Activated T-cell treated with anti-CD3 and anti-CD28 coated beads, Interleukin-2, amount 50 U/mL, for 72 hours (primary cell): Measurements from ENCODE around the gene BLOC1S4. TPM values are rescaled to one million over a fixed set of nuclear protein-coding genes. Genes with fewer than 3 reads are reported as not detected.

Source experiments
- ATAC-seq, 2 donors: fragments of 150-1000 bp; cut with Tn5 transposase; replicated peaks in 1 of 2; 2 replicates each; pipeline ENCODE4 v1.10.0; 2021; ENCODE audit warnings: moderate library complexity in 2 of 2, mild to moderate bottlenecking in 1 of 2
- DNase-seq, 2 donors: peaks; one replicate each; pipeline ENCODE4 v3.0.0; 2021 to 2022; ENCODE audit warnings: mixed read lengths in 1 of 2
- H3K27ac Mint-ChIP-seq: one replicate; pipeline ENCODE4 v1.8.0; 2022; ENCODE audit warnings: mild to moderate bottlenecking, moderate library complexity, mixed read lengths
- H3K27me3 Mint-ChIP-seq: one replicate; pipeline ENCODE4 v1.8.0; 2022; ENCODE audit warnings: low read depth, mixed read lengths
- H3K36me3 Mint-ChIP-seq, 2 donors: one replicate each; pipeline ENCODE4 v1.8.0; 2022; ENCODE audit warnings: mixed read lengths in 2 of 2, mild to moderate bottlenecking in 1 of 2; ENCODE audit not compliant: insufficient read depth in 2 of 2
- H3K4me1 Mint-ChIP-seq: one replicate; pipeline ENCODE4 v1.8.0; 2022; ENCODE audit warnings: low read depth, mixed read lengths
- H3K4me3 Mint-ChIP-seq, 2 donors: one replicate each; pipeline ENCODE4 v1.8.0; 2022; ENCODE audit warnings: mild to moderate bottlenecking in 2 of 2, mixed read lengths in 2 of 2, moderate library complexity in 2 of 2
- H3K9me3 Mint-ChIP-seq, 2 donors: one replicate each; pipeline ENCODE4 v1.8.0; 2022; ENCODE audit warnings: mixed read lengths in 2 of 2
- total RNA-seq, 2 donors: library from RNA; stranded (reverse); gene quantifications; one replicate each; pipeline ENCODE4 v1.2.3, GENCODE V29; 2022

BLOC1S4 gene
- total RNA-seq, 2 donors from 2014 or later: 14.1 to 14.6 TPM

DNA sequence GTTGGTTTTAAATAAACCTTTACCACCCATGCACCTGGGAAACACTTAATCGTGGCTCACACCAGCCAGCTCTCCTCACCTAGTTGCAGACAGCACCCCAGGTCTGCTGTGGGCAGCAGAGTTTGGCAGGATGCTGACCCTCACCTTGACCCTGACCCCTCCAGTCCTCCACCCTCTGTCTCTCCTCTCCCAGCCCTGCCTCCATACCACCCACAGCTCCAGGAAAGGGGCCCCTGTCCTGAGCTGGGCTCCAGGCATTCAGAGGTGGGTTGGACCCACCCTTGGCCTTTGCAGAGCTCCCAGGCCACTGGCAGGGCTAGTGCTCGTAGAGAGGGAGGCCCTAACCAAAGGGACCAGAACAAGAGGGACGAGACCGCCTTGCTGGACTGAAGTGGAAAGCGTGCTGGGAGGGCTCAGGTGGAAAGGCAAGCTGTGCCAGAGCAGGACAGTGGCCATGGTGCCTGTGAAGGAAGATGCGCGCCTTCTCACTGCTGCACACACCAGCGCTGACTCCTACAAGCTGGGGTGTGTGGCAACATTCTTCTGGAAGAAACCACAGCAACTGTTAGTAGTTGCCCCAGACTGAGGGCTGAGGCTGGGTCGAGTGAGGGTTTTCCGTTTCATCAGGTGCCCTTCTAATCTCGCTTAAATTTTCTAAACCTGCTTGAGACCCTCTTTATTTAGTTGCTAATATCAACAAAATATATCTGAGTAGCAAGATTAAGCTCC is 32.9 kb upstream of the BLOC1S4 start:
- Mint-ChIP-seq H3K4me3 (no peak overlapping the region), H3K9me3 (peaks cover 0 to 3% of the 10 kb centered on the region in 2 donors), H3K27ac (no peak overlapping the region), H3K36me3 (peaks cover 0 to 15% of the 10 kb centered on the region in 2 donors), H3K27me3 (peaks cover 2% of the 10 kb centered on the region), H3K4me1 (peaks cover 44% of the 10 kb centered on the region)
- DNase-seq (no peak), ATAC-seq (no peak)

DNA sequence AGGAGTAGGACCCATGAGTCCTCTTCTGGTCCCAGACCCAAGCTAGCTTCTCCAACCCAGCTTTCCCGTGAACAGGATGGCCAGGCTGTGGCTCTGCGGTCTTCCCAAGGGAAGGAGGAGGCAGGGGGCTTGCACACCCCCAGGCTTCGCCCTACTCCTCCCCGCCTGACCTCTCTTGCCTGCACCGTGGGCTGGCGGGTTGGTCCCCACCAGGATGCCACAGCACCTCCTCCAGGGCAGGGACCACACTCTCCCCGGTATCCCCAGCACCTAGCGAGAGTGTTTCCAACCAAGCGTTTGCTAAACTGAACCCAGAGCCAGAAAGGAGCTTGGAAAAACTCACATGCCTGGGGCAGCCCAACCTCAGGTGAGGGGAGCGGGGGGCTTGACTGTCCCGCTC is 31.3 kb upstream of the BLOC1S4 start:
- no peaks in the 10 kb centered on the region for H3K9me3 Mint-ChIP-seq
- ATAC-seq: no peak
- H3K4me1 Mint-ChIP-seq: peaks cover 54% of the 10 kb centered on the region
- peaks cover 5% of the 10 kb centered on the region for H3K27me3 Mint-ChIP-seq
- DNase-seq: no peak
- H3K36me3 Mint-ChIP-seq: peaks cover 0 to 8% of the 10 kb centered on the region in 2 donors
- H3K27ac Mint-ChIP-seq: no peak overlapping the region
- H3K4me3 Mint-ChIP-seq: no peak overlapping the region

DNA sequence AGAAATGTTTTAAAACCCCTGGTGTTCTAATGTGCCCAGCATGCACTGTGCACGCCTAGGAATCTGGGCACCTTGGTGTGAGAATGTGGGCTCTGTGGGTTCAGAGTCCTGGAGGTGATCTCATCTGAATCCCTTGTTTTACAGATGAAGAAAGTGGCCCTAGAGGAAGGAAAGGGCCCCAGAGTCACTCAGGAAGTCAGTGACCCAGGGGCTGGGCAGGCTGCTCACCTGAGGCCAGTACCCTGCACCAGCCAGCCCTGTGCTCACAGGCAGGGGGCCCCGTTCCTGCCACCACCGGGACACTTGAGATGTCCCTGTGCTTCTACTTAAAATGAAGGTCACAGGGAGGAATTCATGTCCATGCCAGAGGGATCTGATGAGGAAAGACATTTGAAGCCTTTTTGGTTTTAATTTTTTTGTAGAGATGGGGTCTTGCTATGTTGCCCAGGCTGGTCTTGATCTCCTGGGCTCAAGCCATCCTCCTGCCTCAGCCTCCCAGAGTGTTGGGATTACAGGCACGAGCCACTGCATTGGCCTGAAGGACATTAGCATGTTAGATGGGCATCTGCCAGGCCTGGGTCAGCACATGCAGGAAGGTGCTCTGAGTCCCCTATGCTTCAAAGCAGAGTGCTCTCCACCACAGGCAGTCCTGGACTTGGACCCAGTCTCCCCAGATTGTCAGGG is 29.7 kb upstream of the BLOC1S4 start:
- Mint-ChIP-seq H3K27ac (no peak overlapping the region), H3K4me1 (peaks cover 57% of the 10 kb centered on the region), H3K4me3 (no peak overlapping the region)

DNA sequence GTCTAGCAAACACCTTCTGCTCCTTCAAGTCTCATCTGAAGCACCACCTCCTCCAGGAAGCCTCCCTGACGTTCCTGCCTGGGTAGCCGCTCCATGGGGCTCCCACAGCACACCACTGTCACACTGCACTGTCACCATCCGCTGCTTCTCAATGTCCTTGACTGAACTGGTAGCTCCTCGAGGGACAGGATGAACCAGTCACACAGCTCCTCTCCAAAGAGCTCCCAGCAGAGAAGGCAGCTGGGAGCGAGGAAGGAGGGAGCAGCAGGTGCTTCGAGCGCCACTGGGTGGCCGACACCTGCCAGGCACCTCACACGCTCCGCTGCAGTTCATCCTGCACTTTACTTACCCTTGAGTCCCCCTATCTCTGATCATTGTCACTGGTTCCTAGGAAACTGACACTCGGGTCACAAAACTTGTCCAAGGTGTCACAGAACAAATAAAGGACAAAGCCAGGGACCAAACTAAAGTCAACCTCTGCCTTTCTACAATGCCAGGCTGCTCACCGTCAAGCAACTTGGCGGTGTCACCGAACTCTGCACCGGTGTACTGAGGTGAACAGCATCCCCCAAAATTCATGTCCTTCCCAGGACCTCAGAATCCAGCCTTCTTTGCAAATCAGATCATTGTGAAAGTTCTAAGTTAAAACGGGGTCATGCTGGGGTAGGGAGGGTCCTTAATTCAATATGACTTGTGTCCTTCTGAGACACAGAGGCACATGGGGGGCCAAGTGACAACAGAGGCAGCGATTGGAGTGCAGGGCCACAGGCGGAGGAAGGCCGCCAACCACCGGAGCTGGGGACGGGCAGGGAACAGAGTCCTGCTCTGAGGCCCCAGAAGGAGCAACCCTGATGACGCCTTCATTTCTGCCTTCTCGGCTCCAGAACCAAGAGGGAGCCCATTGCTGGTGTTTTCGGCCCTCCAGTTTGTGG is 27.8 kb upstream of the BLOC1S4 start:
- Mint-ChIP-seq H3K27me3 (peaks cover 5% of the 10 kb centered on the region), H3K36me3 (no peaks in the 10 kb centered on the region), H3K4me1 (peaks cover 64% of the 10 kb centered on the region), H3K27ac (no peak overlapping the region), H3K4me3 (peak overlapping the region; percentile 75 to 91), H3K9me3 (no peaks in the 10 kb centered on the region)
- no peak for ATAC-seq
- DNase-seq: no peak

More for the DNA sequence above, 29.7 kb upstream of the BLOC1S4 start:
- H3K36me3 Mint-ChIP-seq: no peaks in the 10 kb centered on the region
- ATAC-seq (no peak), DNase-seq (no peak)
- H3K9me3 Mint-ChIP-seq: no peaks in the 10 kb centered on the region
- H3K27me3 Mint-ChIP-seq: peaks cover 5% of the 10 kb centered on the region

DNA sequence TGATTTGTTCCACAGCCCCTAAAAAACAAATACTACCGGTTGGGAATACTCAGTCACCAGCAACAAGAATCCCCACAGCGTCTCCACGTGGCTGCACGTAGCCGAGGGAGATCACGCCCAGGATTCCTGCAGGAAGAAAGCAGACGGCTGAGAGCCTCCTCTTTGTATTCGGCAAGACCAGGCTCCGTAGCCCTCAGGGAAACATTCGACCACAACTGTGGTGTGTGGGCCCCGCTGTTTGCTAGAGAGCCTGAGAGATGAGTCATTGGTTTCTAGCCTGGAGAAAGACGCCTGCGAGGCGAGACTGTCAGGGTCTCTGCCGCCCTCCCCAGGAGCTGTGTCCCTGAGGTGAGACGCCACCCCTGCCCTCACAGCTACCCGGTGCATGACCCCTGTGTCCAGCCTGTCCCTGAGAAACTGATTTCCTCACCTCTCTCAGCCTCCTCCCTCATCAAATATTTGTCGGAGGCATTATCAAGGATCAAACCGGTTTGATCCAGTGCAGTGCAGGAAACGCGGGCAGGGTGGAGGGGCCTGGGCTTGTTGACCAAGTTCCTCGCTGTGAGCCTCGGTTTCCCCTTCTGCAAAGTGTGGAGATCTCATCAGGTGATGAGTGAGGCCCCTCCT is 27.0 kb upstream of the BLOC1S4 start:
- DNase-seq (peak; percentile 83 to 87), ATAC-seq (peak; percentile 89 to 95)
- no peaks in the 10 kb centered on the region for H3K36me3 Mint-ChIP-seq

DNA sequence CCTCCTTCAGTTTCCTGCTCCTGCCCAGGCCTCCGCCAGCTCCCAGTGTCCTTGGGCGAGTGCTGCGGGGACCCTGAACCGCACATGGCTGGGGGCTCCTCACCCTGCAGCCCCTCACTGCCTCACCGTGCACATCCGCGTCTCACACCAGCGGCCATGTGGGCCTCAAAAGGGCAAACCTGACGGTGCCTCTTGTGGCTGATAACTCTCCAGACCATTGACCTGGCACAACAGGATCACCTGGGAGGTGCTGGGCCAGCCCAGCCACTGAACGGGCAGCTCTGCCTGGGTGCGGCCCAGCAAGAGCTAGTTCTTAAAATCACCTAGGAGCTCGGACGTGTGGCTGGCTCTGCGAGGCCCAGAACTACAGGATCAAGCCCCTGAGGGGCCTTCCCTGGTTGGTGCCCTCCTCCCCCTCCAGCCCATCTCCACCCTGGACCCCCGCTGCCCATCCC is 26.4 kb upstream of the BLOC1S4 start:
- H3K27ac Mint-ChIP-seq: peak overlapping the region; percentile 75
- DNase-seq: no peak
- H3K27me3 Mint-ChIP-seq: peaks cover 5% of the 10 kb centered on the region
- no peaks in the 10 kb centered on the region for H3K9me3 Mint-ChIP-seq
- H3K4me3 Mint-ChIP-seq: peak overlapping the region; percentile 75 to 91
- peaks cover 77% of the 10 kb centered on the region for H3K4me1 Mint-ChIP-seq
- ATAC-seq: peak in 1 of 2 donors; percentile 6
- no peaks in the 10 kb centered on the region for H3K36me3 Mint-ChIP-seq

More for the DNA sequence above, 27.0 kb upstream of the BLOC1S4 start:
- H3K27ac Mint-ChIP-seq: peak overlapping the region; percentile 72
- H3K9me3 Mint-ChIP-seq: no peaks in the 10 kb centered on the region
- H3K4me1 Mint-ChIP-seq: peaks cover 72% of the 10 kb centered on the region
- peaks cover 5% of the 10 kb centered on the region for H3K27me3 Mint-ChIP-seq
- peak overlapping the region; percentile 75 to 91 for H3K4me3 Mint-ChIP-seq

DNA sequence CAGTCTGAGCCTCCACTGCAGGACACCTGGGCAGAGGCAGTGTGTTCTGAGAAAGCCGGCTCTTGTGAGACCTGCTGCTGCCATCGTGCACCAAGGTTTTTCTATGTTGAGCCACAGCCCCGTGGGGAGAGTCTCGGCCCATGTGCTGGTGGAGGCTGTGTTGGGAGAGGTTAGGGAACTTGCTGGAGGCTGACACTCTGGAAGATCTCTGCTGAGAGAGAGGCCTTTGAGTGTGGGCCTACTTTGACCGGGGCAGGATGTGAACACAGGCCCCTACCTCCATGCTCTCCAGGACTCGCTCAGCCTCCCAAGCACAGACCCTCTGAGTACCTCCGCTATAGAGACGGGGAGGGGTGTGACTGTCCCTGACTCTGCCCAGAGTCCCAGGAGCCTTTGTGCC is 23.6 kb upstream of the BLOC1S4 start:
- ATAC-seq (no peak), DNase-seq (no peak)
- Mint-ChIP-seq H3K9me3 (no peaks in the 10 kb centered on the region), H3K27me3 (peaks cover 5% of the 10 kb centered on the region), H3K4me1 (peaks cover 91% of the 10 kb centered on the region), H3K27ac (peak overlapping the region; percentile 70), H3K36me3 (no peaks in the 10 kb centered on the region), H3K4me3 (no peak overlapping the region)

DNA sequence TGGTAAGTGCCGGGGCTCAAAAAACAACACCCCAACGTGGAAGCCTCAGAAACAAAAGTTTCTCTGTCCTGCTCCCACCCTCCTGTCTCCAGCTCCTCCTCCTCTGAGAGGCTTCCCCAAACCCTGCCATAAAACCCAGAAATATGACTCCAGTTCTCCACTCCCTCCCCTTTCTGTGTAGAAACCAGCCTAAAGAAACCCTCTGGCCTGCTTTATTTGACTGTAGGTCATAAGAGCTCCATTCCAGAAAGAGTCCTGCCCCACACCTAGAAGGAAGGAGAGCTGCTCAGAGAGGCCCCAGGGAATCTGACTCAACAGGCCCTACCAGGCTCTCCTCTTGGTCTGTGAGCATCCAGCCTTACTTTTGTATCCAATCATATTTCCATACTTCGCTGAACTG is 23.2 kb upstream of the BLOC1S4 start:
- H3K4me3 Mint-ChIP-seq: peak overlapping the region; percentile 7 to 80

DNA sequence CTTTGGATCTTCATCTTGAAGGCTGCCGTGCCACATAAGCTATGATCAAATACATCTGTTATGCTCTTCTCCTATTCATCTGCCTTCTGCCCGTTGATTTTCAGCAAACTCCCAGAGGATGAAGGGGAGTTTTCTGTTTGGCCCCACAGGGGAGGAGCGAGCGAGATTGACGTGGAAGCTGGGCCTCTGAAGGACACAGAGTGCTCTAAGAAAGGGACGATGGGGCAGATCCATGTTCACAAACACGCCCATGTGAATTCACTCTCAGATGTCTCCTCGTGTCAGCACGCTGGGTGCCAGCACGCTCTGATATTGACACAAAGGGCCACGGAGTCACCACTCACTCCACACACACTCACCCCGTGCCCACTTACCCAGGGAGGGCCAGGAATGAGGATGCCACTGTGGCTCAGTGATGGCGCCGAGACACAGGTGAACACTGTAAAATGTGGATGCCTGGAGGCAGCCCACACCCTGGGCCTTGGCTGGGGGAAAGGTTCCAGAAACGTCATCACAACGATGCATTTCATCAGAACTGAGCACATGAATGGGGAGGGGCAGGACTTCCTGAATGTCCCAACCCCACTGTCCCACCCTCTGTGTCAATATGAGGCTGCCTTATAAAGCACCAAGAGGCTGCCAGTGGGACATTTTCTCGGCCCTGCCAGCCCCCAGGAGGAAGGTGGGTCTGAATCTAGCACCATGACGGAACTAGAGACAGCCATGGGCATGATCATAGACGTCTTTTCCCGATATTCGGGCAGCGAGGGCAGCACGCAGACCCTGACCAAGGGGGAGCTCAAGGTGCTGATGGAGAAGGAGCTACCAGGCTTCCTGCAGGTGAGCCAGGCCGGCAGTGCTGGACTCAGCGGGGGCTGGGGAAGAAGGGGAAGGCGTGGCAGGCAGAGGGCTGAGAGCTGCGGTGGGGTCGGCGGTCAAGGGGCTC is 22.5 kb upstream of the BLOC1S4 start, which contains the start of gene S100P:
Gene S100P (plus strand): TSS at position 648 of the 946 bp plus-strand sequence. CDS start 55 bp downstream, at position 703.
- peaks cover 92% of the 10 kb centered on the region for H3K4me1 Mint-ChIP-seq
- peak within 1 kb of the TSS; percentile 94 for H3K27ac Mint-ChIP-seq
- no peak for DNase-seq
- peak within 1 kb of the TSS; percentile 80 to 81 for H3K4me3 Mint-ChIP-seq
- H3K36me3 Mint-ChIP-seq: no peaks in the 10 kb centered on the region
- ATAC-seq: no peak
- no peaks in the 10 kb centered on the region for H3K27me3 Mint-ChIP-seq
- H3K9me3 Mint-ChIP-seq: no peaks in the 10 kb centered on the region

More for the DNA sequence above, 23.2 kb upstream of the BLOC1S4 start:
- ATAC-seq (no peak), DNase-seq (no peak)
- Mint-ChIP-seq H3K9me3 (no peaks in the 10 kb centered on the region), H3K27me3 (peaks cover 5% of the 10 kb centered on the region), H3K4me1 (peaks cover 93% of the 10 kb centered on the region), H3K27ac (peak overlapping the region; percentile 70), H3K36me3 (no peaks in the 10 kb centered on the region)

DNA sequence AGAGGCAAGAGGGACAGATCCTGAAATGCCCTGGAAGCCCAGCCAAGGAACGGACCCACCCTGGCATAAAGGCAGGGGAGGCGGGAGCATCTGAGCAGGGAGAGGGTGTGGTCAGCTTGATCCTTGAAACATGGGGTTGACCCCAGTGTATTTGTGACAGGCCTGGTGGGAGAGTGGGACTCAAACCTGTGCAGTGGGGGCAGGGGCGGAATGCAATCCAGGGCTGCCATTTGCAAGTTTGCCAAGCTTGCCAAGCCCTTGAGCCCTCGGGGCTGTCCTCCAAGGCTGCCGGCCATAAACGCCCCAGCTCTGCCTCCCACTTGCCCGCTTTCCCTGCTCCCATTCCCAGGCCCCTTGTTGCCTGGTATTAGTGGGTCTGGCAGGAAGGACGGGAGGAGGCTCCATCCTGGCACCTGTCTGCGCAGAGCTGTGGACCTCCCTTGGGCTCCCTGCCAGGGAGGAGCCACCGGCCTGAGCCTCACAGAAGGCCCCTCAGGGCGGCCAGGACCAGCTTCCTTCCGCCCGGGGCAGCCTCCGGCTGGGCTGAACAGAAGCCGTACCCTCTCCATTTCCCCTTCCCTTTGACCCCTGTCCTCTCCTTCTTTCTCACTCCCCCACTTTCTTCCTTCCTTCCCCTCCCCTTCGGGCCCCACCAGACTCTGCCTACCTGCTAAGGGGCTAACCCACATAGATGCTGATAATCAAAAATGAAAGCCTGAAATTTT is 21.6 kb upstream of the BLOC1S4 start:
- H3K9me3 Mint-ChIP-seq: no peaks in the 10 kb centered on the region
- no peaks in the 10 kb centered on the region for H3K27me3 Mint-ChIP-seq
- no peak for ATAC-seq
- peaks cover 89% of the 10 kb centered on the region for H3K4me1 Mint-ChIP-seq
- H3K27ac Mint-ChIP-seq: peak overlapping the region; percentile 94
- H3K4me3 Mint-ChIP-seq: peak overlapping the region; percentile 80 to 81
- H3K36me3 Mint-ChIP-seq: no peaks in the 10 kb centered on the region
- DNase-seq: peak in 1 of 2 donors; percentile 27
